ENCODE results near the gene UVRAG. TPM values are rescaled to one million over a fixed set of nuclear protein-coding genes. Genes with fewer than 3 reads are reported as not detected.

UVRAG gene
- polyA plus RNA-seq, 3 donors, result 15.6 to 17.3 (median 16.7) TPM

DNA sequence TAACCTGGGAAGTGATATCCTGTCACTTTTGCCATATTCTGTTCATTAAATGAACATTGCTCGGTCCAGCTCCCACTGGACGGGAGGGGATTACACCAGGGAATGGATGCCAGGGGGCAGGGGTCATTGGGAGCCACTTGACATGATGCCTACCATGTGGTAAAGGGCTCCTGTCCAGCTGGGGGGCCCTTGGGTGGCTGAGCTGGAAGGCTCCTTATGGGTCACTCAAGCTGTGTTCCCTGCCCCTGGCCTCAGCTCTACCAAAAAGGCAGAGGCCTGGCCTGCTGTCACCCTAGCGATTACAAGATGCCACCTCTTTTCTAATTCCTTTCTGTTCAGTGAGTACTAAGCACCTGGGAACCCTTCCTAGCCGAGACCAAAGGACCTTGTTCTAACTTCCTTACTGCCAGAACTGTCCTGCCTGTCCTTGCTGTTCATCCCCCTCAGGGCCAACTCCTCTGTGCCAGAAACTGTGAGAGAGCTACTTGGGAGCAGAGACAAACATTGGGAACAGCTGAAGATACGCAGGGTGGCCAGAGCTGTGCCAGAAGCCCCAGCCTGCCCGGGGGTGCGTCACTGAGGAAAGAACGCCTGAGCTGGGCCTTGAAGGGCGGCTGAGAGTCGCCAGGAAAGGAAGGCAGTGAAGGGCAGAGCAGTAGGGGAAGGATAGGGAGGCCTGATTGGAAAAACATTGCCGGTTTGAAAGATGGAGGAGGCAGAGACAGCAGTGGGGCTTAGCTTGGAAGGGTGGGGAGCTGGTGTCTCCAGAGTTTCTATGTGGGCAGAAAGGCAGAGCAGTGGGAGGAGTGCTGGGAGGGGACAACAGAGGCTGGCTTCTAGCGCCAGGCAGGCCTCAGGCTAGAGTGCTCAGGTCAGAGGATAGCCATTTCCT, 12.7 kb upstream of the UVRAG start:
- DNase-seq, result no peak

DNA sequence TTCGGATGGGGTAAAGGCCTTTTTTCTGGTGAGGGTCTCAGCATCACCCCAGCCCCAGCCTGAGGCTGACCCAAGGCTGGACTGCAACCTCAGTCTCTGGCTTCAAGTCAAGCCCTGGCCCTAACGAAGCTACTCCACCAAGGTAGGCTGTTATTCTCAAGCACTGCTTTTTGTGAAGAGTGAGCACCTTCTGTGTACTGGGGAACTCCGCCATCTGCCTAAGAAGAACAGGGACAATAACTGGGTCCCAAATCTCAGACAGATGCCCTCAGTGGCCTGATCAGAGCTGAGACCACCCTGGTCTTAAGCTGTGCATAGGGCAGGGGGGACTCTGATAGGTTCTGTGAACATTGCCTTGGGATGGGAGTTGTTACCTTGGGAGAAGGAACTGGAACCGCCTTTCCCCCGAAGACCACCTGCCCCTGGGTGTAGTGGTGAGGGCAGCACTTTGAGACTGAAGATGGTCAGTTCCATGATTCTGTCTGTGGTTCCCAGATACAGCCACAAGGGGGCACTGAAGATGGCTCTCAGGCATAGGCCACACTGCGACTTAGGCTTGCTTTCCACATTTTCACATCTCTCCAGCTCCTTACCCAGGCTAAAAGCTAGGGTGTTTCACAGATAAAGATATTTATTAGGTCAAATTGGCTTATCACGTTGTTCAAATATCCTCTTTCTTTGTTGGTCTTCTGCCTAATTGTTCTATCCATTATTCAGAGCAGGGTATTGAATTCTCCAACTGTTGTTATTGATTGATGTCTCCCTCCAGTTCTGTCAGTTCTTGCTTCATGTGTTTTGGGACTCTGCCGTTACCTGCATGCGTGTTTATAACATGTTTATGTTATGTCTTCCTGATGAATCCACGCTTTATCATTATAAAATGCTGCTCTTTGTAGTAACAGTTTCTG, 11.8 kb upstream of the UVRAG start:
- peak; percentile 71 for DNase-seq

GRCh38 chr11:75809111-75809510, 5.9 kb upstream of the UVRAG start:
- DNase-seq, result no peak

- DNase-seq, result no peak
Observed at GRCh38 chr11:75809991-75810390, 5.0 kb upstream of the UVRAG start.

DNA sequence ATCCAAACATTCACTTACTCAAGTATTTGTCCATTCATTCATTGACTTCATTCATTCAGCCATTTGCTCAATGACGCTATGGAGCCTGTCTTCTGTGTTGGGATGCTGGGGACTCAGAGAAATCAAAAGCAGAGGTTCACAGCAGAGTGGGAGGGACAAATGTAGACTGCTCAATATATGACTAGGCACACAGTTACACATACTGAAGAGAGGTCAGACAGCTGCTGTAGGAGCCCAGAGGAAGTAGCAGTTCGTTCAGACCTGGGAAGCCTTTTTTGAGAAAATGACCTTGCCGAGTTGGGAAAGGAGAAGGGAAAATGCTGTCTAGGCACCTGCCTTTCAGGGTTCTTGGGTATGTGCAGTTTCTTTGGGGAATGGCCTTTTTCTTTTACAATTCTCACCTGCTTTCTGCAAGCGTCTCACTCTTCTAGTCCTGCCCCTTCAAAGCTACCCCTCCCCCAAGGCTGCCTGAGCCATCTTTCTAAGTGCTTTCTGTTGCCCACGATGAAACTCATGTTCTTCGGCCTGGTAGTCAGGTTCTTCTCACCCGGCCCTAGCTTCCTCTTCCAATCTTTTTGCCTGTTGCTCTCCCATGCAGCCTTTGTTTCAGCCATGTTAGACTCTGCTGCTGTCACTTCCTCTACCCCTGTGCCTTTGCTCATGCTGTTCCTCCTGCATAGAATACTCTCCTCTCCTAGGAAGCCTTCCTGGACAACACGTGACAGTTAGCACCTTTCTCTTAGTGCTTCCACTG, 4.2 kb upstream of the UVRAG start:
- DNase-seq, result no peak

DNA sequence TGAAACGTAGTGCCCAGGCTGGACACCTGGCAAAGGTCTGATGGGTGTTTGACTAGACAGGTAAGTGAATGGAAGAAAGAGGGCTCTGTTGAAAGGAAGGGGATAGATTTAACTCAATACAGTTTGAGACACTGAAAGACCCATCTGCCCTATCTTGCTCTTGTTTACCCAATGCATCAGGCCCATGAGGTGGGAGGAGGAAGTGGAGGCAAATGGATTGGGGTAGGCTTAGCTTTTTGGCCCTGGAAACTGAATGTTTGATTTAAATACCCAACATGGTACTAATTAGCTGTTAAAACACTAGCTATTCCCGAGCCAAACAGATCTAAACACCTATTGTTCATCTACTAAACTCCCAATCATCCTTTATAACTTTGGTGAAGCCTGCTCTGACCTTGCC, 3.5 kb upstream of the UVRAG start:
- no peak for DNase-seq

DNA sequence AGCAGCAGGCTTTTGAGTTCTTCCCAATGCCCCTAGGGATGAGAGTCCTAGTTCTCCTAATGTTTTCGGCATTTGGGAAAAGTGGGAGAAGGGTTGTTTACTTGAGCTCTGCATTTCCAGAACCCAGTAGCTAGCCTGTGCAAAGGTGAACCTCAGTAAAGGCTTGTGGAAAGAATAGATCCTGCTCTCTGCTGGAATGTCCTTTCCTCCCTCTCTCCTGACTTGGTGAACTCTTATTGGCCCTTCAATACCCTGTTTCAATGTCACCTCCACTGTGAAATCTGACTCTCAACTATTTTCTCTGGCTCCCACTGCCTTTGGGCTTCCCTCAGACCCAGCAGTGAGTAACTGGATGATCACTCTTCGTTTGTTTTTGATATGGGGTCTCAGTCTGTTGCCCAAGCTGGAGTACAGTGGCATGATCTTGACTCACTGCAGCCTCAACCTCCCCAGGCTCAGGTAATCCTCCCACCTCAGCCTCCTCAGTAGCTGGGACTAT, 2.4 kb upstream of the UVRAG start:
- no peak for DNase-seq

GRCh38 chr11:75813124-75813523, 1.9 kb upstream of the UVRAG start:
- no peak for DNase-seq

GRCh38 chr11:75813622-75814039, 1.4 kb upstream of the UVRAG start:
- no peak for DNase-seq

- no peak for DNase-seq
Observed at GRCh38 chr11:75814363-75814676, 690 bp upstream of the UVRAG start.

DNA sequence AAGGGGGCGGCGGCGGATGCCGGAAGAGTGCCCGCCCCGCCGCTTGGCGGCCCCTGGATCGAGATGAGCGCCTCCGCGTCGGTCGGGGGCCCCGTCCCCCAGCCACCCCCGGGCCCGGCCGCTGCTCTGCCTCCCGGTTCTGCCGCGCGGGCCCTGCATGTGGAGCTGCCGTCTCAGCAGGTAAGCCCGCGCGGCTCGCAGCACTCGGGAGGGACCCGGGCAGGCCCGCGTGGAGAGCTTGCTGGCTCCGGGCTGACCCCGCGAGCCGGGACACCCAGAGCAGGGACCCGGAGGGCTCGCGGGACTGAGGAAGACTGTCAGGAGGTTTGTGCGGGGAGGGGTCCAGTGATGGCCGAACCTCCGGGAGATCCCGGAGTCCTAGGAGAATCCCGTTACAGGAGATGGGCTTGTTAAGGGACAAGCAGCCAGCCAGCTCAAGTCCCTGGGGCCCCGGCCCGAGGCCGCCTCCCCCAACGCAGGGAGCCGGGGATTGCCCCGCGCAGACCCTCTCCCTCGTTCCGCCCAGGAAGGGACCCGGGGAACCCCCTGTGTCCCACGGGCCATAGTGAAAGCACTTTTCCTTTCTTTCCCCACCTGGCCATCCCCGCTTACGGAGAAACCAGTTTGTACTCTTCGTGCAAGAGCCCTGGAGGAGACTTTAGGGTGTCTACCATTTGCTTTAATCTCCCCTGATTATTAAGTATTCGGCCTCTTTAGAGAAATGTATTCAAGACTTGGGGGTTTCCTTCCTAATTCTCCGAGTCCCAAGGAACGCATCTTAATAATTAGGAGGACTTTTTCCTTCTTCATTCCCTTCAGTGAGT, 547 bp downstream of the UVRAG start:
- DNase-seq, result no peak

DNA sequence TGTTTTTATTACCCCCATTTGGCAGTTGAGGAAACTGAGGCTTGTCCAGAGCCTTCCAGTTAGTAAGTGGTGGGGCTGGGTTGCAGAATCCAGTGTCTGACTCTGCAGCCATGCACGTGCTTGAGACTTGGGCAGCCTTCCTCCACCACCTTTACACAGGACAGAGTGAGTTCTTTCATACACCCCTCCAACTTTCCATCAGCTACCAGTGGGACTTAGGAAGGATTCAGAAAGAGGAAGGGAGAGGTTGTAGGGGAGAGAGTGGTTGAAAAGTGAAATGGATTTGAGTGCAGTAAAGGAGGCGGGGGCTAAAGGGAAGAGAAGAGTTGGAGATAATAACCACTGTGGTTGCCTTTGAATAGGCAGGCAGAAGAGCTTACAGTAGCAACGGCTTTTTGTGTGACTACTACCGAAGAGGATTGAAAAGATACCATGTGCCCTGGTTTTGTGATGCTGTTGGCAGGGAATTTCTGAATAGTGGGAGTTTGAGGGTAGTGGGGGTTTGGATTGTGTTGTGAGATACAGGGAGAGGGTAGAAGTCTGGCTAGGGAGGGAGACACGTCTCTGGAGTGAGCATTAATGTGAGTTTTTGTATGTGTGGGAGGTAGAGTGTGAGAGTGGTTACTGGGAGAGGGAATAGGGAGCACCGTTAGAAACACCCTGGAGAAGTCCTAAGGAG, 1.7 kb downstream of the UVRAG start:
- no peak for DNase-seq

DNA sequence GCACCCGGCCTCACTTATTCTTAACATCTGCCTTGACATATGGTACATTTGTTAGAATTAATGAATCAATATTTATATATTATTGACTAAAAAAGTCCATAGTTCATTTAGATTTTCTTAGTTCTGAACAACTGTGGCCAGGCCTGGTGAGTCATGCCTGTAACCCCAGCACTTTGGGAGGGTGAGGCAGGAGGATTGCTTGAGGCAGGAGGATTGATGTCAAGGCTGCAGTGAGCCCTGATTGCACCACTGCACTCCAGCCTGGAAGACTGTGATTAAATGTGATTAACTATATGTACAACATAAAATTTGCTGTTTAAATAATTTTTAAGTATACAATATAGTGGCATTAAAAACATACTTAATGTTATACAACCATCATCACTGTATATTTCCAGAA, 5.6 kb downstream of the UVRAG start:
- DNase-seq, result no peak

- DNase-seq, result no peak
Observed at GRCh38 chr11:75821202-75821601, 6.2 kb downstream of the UVRAG start.

DNA sequence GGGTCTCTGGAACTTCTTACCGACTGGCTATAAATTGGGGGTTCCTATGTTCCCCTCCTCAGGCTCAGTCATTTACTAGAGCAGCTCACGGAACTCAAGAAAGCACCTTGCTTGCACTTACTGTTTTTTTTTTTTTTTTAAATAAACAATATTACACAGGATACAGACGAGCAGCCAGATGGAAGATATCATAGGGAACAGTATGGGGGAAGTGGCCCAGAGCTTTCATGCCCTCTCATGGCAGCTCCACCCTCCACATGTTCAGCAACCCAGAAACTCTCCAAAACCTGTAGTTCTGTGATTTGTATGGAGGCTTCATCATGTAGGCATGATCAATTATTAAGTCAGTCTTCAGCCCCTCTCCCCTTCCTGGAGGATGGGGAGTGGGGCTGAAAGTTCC, 7.5 kb downstream of the UVRAG start:
- no peak for DNase-seq

DNA sequence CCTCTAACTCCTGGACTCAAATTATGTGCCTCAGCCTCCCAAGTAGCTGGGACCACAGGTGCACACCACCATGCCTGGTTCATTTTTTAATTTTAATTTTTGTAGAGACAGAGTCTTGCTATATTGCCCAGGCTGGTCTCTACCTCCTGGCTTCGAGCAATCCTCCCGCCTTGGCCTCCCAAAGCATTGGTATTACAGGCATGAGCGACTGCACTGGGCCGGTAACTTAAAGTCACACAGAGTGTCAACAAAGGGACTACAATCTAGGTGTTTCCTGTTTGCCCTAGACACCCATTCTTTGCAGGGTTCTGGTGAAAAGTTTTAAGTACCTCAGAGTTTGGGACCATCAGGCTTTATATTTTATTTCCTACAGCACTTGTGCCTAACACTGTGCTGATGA, 8.4 kb downstream of the UVRAG start:
- DNase-seq, result no peak

DNA sequence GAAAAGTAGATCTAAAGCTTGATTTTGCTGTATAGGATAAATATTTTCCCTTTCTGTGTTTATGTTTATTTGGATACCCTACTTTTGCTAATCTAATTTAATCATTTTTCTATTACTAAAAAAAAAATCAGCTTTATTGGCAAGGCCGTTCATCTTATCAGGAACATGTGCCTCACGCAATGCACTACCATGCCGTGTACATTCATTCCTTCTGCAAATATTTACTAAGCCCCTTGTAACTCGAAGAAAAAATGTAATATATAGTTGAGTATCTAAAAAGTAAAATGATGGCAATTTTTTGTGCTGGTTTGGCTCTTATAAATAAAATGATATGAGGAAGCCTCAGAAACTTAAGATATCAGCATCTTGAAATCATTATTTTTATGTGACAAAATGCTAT, 8.9 kb downstream of the UVRAG start:
- DNase-seq, result no peak

DNA sequence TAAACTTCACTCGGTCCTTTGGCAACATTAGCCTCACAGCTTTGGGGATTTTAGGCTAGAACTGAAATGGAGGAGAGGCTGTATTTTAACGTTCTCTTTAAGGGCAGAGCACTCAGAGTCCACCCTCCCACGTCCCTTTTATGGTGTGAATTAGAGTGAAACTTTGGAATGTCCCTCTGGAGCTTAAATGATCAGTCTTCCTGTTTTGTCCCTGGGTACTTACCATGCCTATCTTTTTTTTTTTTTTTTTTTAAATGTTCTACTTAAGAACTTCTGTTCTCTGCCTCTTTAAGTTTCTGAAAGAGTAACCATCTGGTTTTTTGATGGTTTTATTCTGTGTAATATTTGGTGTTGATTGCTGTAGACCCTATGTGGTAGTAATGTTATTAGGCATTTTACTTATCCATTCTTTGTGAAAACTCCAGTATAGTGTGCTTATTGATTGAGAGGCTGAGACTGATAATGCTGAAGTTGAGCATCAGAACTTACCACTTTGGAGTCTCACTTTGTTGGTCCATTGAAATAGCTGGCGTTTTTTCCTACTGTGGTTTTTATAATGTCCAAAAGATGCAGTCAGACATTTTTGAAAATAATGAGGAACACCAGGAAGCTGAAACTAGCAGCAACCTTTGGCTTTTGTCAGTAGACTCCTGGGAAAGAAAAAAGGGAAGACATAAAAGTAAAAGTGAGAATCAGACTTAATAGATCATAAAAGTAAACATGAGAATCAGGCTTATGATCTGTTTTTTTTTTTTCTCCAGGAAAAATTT, 11.6 kb downstream of the UVRAG start:
- DNase-seq, result peak; percentile 35

GRCh38 chr11:75827562-75827961, 12.6 kb downstream of the UVRAG start:
- no peak for DNase-seq
